Left ventricle myocardium inferior (tissue), 1 donor: ENCODE results near the gene ADAMTS2. TPM values are rescaled to one million over a fixed set of nuclear protein-coding genes. Genes with fewer than 3 reads are reported as not detected.

Experiments
- DNase-seq: peaks from one replicate; pipeline ENCODE4 v3.0.0-alpha.2; 2020
- H3K27ac ChIP-seq: fragments of 200-600 bp; replicated peaks from 2 replicates; pipeline ENCODE4 v1.8.0; 2021
- H3K27me3 ChIP-seq: fragments of 200-600 bp; 2 replicates; pipeline ENCODE4 v1.8.0; 2021; ENCODE audit warnings: low read depth
- H3K36me3 ChIP-seq: fragments of 200-600 bp; 2 replicates; pipeline ENCODE4 v1.8.0; 2021
- H3K4me1 ChIP-seq: fragments of 200-600 bp; 2 replicates; pipeline ENCODE4 v1.8.0; 2021
- H3K4me3 ChIP-seq: fragments of 200-600 bp; 2 replicates; pipeline ENCODE4 v1.8.0; 2021; ENCODE audit warnings: mild to moderate bottlenecking, moderate library complexity
- H3K9me3 ChIP-seq: fragments of 200-600 bp; replicated peaks from 2 replicates; pipeline ENCODE4 v1.8.0; 2021
- CTCF ChIP-seq: fragments of 200-600 bp; IDR thresholded peaks from 2 replicates; pipeline ENCODE4 v1.8.0; 2021; ENCODE audit warnings: antibody characterized with exemption, mild to moderate bottlenecking, borderline replicate concordance
- intact Hi-C: fragments of 100-400 bp; cut with micrococcal nuclease; formaldehyde crosslinking; loops from one replicate; pipeline ENCODE4 v1.11.0; 2022
- total RNA-seq: library from RNA; stranded (reverse); fragmentation: NEBNext Ultra II Directional; extraction: Animal tissue kit (Norgen Biotek cat#: 25700); gene quantifications from one replicate; pipeline ENCODE4 v1.2.1, GENCODE V29; 2021
- donor health status: DM: no; HTN: yes; CAD: no; lungs with severe emphysema.

Gene ADAMTS2
- total RNA-seq, 1 donor from 2014 or later: 4.6 TPM

GRCh38 chr5:179204572-179204971 is 140.7 kb downstream of the ADAMTS2 start:
- H3K4me1 ChIP-seq: no peaks in the 10 kb centered on the region
- peaks cover 55% of the 10 kb centered on the region for H3K27me3 ChIP-seq
- no peak overlapping the region for H3K4me3 ChIP-seq
- no peak for TF ChIP-seq CTCF
- H3K27ac ChIP-seq: no peak overlapping the region
- DNase-seq: no peak
- no peaks in the 10 kb centered on the region for H3K9me3 ChIP-seq
- intact Hi-C loops: no loop called here
- no peaks in the 10 kb centered on the region for H3K36me3 ChIP-seq

DNA sequence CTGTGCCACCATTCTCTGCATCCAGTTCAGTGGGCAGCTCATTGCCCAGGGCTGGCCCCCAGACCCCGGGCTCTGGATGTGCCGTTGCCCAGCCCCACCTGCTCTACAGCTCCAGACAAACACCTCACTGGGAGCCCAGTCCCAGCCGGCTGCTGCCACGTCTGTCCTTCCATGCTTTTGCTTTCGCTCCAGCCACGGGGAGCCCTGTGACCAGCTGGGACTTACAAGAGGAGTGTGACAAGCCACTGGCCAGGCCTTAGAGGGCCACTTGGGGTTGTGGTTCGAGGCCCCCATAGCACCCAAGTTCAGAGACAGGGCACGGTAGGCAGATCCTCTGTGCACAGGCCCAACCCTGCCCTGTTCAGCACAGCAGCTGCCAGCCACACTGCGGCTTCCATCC is 142.0 kb downstream of the ADAMTS2 start:
- intact Hi-C loops: no loop called here
- DNase-seq: no peak
- H3K4me3 ChIP-seq: no peak overlapping the region
- H3K27ac ChIP-seq: no peak overlapping the region
- peaks cover 52% of the 10 kb centered on the region for H3K27me3 ChIP-seq
- no peak for TF ChIP-seq CTCF
- H3K9me3 ChIP-seq: no peaks in the 10 kb centered on the region
- H3K4me1 ChIP-seq: no peaks in the 10 kb centered on the region
- no peaks in the 10 kb centered on the region for H3K36me3 ChIP-seq

GRCh38 chr5:179201986-179202385 is 143.3 kb downstream of the ADAMTS2 start:
- H3K4me3 ChIP-seq: no peak overlapping the region
- no peak for TF ChIP-seq CTCF
- H3K9me3 ChIP-seq: no peaks in the 10 kb centered on the region
- H3K4me1 ChIP-seq: no peaks in the 10 kb centered on the region
- no peaks in the 10 kb centered on the region for H3K36me3 ChIP-seq
- DNase-seq: no peak
- intact Hi-C loops: no loop called here
- no peak overlapping the region for H3K27ac ChIP-seq
- H3K27me3 ChIP-seq: peaks cover 42% of the 10 kb centered on the region

DNA sequence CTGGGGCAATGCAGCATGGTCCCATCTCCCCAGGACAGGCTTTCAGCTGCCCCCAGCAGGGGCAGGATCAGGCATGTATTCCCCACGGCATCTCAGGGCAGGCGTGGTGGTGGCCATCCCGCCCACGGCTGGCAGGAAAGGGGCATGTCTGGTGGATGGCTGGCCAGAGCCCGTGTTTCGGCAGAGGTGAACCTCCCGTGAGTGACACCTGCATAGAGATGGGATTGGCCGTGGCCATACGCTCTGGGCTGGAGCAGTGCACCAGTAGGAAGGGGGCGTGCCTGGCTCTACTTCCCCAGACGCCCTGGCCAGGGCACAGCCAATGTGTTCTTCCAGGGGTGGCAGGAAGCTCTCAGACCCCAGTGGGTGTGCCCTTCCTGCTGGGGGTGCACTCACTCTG is 146.0 kb downstream of the ADAMTS2 start:
- H3K27me3 ChIP-seq: peaks cover 20% of the 10 kb centered on the region
- no peak for TF ChIP-seq CTCF
- H3K4me3 ChIP-seq: no peak overlapping the region
- no peak for DNase-seq
- intact Hi-C loops: no loop called here
- no peaks in the 10 kb centered on the region for H3K9me3 ChIP-seq
- no peaks in the 10 kb centered on the region for H3K36me3 ChIP-seq
- H3K27ac ChIP-seq: no peak overlapping the region
- H3K4me1 ChIP-seq: no peaks in the 10 kb centered on the region

- no peak for TF ChIP-seq CTCF
- no peak for DNase-seq
- no peaks in the 10 kb centered on the region for H3K4me1 ChIP-seq
- H3K9me3 ChIP-seq: no peaks in the 10 kb centered on the region
- H3K27me3 ChIP-seq: peaks cover 20% of the 10 kb centered on the region
- H3K36me3 ChIP-seq: no peaks in the 10 kb centered on the region
- no peak overlapping the region for H3K27ac ChIP-seq
- intact Hi-C loops: no loop called here
- no peak overlapping the region for H3K4me3 ChIP-seq
Measured at GRCh38 chr5:179198825-179199224, 146.4 kb downstream of the ADAMTS2 start.

- intact Hi-C loops: no loop called here
- no peak for DNase-seq
Measured at GRCh38 chr5:179196405-179197079, 148.7 kb downstream of the ADAMTS2 start.

More at GRCh38 chr5:179196405-179197079, 148.7 kb downstream of the ADAMTS2 start:
- no peak overlapping the region for H3K27ac ChIP-seq
- no peak for TF ChIP-seq CTCF
- peaks cover 28% of the 10 kb centered on the region for H3K27me3 ChIP-seq
- H3K4me3 ChIP-seq: no peak overlapping the region
- no peaks in the 10 kb centered on the region for H3K4me1 ChIP-seq
- no peaks in the 10 kb centered on the region for H3K36me3 ChIP-seq
- no peaks in the 10 kb centered on the region for H3K9me3 ChIP-seq
